IPS-11a (cell line): ENCODE results near the gene COL4A3.
A peak's percentile ranks its signal among the peaks of the same experiment; 100 is the strongest.
"Not testable (repeated sequence)": the region's sequence is repeated elsewhere in the genome, so short reads cannot be mapped to it uniquely, and the experiment has no call there.

ENCODE experiments used
- H3K4me3 ChIP-seq: one replicate; pipeline ENCODE4 v1.5.1; 2013; ENCODE audit warnings: low read depth, low read length, control low read depth

The COL4A3 gene

DNA sequence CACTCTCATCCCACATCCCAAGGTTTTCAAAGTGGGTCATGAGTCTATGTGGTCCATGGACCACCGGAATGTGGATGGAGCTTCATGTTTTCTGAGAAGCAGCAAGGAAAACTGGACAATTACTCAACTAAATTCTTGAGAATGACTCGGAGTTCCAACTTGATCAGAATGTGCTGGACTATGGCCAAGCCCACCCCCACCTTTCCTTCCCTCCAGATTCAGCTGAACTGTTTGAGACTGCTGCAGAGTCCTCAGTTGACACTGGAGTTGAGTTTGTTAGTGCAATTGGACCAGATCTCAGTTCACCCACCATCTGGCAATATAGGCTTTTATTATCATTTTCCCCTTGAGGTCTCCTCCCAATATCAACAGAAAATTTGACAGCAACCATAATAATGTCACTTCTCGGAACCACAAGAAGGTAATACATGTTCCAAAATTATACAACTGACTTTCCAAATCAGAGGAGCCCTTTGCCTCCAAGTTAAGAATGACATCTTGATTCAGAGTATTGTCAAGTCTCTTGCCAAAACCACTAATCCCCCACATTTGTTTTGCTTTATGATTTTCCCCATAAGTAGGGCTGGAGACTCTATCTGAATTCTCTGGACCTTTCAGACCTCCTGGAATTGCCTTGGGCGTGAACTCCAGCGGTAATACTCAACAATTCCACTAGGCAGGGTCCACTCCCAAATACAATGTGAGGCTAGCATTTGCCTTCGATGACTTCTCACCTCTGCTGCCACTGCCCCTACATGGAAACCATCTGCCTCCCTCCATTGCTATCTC lies 9.2 kb upstream of the COL4A3 start:
- no peak overlapping the region for H3K4me3 ChIP-seq

DNA sequence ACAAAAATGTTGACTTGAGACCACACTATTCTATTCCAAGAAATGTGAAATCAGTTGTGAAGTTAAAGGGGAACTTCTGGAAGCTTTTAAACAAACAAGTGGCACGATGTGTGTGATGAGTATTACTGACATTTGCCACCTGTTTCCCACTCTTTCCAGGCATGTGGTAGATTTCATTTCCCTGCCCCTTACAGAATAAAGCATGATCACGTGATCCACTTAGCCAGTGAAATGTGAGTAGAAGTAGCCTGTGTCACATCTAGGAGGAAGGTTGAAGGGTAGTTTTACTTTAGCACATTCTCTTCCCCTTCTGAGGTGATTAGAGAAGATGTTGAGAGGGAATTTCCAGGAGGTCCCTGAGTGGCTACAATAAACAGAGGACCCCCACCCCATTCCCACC lies 4.3 kb upstream of the COL4A3 start:
- no peak overlapping the region for H3K4me3 ChIP-seq

DNA sequence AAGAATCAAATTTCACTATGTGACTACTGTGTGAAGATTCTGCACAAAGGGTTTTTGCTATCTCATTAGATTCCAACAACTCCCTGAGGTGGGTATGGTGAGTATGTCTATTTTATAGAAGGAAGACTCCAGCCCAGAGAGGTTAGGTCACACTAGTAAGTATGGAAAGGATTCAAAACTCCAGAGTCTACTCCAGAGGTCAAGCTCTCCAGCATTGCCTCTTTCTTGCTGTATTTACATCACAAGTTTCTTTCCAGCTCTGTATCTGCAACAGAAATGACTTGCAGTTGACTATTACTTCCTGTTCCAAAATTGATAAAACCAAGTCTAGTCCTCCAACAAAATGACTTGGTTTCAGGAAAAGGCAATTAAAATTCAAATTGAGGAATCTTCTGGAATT lies 2.5 kb upstream of the COL4A3 start:
- no peak overlapping the region for H3K4me3 ChIP-seq

DNA sequence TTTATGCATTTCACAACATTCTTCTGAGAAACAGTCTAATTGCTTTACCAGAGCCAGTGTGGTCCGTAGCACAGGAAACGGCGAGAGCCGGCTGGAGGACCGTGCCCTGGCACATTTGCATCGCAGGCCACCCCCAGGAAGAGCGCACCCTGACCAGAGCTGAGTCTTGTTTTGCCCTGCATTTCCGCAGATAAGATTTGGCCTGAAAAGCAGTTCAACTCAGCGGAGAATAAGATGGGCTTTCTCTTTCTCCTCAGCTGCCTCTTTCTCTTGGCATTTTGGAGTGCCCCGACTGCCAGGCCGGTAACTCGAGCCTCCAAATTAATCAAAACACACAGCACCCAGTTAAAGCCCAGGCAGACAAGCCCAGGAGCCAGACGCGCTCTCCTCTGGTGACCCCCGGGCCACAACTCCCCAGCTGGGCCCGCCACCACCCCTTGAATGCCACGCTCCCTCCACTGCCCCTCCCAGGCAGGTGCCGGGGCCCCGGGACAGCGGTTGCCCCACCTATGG lies 883 bp upstream of the COL4A3 start:
- peak overlapping the region; percentile 58 for H3K4me3 ChIP-seq

DNA sequence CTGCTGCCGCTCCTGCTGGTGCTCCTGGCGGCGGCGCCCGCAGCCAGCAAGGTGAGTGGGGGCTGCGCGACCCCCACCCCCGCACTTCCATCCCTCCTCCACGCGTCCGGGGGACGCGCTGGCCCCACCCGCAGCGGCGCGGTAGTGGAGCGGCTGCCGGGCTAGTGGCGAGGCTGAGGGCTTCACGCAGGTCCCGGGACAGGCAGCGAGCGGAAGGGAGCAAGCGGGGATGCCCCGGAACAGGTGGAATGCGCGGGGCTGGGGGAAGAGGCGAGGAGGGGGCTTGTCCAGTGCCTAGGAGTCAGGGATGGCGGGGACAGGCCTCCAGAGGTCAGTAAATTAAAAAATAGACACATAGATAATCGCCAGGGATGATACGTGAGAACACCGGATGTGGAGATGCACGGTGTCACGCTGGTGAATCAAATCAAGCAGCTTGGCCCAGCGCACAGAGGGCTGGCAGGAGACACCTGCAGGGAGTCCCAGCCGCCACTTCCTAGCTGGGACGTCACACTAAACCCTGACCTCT lies 403 bp downstream of the COL4A3 start:
- peak overlapping the region; percentile 58 for H3K4me3 ChIP-seq

DNA sequence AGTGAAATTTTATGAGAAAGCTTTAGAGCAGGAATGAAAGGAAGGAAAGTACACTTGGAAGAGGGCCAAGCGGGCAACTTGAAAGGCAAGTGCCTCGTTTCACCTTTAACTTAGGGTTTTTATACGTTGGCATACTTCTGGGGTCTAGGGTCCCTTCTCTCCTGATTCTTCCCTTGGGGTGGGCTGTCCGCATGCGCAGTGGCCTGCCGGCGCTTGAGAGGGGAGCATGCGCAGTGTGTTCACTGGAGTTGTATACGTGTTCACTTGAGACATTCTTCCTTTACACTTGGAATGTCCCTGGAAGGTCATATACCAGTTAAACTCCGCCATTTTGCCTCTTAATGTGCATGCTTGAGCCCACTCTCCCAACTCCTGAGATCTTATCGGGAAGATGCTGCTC lies 7.4 kb downstream of the COL4A3 start:
- H3K4me3 ChIP-seq, result not testable (repeated sequence)

DNA sequence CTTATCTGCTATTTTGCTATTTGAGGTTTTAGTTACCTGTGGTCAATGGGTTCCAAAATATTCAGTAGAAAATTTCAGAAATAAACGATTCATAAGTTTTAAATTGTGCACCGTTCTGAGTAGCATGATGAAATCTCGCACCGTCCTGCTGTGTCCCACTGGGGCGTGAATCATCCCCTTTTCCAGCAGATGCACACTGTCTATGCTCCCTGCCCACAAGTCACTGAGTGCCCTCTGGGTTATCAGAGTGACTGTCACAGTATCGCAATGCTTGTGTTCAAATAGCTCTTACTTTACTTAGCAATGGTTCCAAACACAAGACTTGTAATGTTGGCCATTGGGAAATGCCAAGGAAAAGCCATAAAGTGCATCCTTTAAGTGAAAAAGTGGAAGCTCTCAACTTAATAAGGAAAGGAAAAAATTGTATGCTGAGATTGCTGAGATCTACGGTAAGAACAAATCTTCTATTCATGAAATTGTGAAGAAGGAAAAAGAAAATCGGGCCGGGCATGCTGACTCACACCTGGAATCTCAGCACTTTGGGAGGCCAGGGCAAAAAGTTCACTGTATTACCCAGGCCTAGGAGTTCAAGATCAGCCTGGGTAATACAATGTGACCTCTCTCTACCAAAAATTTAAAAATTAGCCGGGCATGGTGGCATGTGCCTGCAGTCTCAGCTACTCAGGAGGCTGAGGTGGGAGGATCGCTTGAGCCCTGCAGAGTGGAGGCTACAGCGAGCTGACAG lies 13.3 kb downstream of the COL4A3 start:
- no peak overlapping the region for H3K4me3 ChIP-seq

DNA sequence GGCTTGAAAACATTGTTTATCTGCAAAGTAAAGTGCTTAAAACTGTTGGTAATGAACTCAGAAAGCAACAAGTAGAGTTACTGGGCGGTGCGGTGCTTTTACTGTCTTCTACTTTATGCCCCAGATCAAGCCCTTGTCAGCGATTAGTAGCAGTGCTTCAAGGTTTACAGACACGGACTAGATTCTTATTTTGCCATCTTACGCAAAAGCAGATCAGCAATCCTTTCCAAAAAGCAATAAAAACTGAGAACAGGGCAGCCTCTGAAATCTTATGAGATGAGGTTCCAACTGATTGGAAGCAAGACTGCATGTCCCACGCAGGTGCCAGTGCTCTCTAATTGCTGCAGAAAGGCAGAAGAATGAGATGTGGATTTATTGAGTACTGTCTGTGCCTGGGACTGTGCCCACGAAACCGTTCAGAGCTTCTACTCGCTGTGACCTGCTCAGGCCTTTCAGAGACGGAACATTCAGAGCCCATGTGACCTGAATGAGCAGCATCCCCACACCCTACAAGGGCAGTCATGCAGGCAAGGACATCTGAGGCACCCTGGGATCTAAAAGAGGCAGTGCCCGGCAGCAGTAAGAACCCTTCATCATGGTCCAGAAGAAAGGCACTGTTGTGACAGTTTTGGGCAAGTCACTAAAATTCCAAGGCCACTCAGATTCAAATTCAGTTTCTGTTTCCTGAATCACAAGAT lies 15.7 kb downstream of the COL4A3 start:
- H3K4me3 ChIP-seq, result no peak overlapping the region

DNA sequence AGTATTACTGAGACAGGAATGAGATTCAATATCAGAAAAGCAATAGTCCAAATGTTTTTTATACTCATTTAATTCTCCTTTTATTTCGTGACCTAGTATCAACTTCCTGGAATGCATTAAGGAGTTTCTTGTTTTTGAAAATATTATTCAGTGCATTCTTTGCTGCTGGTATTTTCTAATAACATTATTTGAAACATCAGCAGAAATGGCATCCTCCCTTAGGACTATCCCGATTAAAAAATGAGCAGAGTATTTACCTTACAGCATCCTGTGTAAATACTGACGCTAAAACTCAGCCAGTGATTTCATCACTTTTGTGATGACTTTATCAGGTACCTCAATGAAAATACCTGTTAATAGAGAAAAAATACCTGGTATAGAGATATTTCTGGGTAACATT lies 16.3 kb downstream of the COL4A3 start:
- H3K4me3 ChIP-seq, result no peak overlapping the region

DNA sequence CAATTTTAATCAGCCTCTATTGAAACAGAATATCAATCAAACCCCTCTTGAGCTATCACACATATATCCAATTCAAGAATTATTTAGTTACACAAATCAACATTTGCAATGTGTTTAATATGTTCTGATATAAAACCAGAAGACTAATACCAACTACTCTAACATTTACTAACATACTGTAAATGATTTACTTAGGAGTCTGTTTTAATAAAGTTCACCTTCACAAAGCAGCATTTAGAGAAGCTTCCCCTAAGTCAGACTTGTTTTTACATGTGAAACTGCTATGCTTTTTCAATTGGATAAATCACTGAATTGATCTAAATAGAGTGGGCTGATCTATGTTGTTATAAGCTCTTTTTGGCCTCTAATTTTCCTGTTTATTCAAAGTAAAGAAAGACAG lies 18.3 kb downstream of the COL4A3 start:
- no peak overlapping the region for H3K4me3 ChIP-seq

DNA sequence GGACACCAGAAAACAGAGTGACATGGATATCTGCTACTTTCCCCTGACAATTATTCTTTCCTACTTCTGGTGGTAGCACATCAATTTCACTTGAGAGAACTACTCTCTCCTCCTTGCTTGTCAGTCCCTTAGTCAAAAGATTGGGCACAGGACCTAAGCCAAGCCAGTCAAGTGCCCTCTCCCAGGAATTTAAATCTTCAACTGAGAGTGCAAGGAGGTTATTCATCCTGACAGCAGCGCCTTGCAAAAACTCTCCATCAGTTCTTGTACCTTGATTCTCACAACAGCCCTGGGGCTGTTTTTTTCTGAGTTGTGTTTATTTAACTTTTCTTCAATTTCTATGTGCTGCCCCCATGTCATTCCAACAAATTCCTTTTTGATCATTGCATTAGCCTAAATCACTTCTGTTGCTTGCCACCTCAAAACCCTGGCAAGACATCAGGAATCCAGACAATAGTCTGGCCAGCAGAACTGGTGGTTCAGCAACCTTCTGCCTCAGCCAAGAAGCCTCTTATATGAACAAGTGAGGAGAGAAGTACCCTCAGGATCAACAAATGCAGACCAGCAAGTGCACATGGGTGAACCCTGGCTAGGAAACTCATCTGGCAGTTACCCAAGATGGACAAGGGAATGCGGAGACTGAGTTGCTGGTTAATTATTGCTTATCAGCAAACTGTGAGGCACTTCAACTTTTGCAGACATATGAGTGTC lies 19.4 kb downstream of the COL4A3 start:
- no peak overlapping the region for H3K4me3 ChIP-seq

DNA sequence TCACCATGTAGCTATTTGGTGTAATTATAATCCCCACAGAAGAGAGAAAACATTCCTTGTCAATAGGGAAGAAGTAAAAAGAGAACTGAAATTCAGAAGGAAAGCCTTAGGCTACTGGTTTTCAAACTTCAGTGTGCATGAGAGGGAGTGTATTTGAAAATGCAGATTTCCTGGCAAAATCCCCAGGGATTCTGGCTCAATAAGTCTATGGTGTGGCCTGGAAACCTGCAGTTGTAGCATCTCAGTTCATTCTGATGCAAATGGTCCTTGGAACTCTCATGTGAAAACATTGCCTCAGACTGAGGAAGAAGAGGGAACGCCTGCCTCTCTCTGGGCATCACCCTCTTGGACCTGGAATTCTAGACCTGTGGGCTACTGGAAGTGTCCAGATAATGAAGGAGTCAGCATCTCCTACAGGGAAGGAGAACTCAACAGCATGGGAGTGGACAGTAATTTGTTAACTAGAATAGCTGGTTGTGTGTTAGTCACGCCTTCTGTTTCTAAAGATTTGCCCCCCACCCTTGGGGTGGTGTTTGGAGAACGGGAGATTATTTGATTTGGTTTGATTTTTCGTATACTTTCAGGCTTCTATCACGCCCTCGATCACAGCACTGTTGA lies 21.3 kb downstream of the COL4A3 start:
- no peak overlapping the region for H3K4me3 ChIP-seq

DNA sequence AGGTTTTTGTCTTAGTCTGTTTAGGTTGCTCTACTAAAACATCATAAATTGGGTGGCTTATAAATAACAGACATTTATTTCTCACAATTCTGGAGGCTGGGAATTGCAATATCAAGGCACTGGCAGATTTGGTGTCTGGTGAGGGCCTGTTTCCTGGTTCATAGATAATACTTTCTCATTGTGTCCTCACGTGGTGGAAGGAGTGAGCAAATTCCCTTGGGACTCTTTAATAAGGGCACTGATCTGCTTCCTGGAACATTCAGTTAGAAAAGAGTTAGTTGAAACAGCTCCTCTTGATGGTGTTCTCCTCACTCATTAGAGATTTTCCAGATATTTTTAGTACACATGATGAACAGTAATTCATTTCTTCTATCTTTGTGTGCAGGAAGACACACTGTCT lies 22.3 kb downstream of the COL4A3 start:
- no peak overlapping the region for H3K4me3 ChIP-seq

DNA sequence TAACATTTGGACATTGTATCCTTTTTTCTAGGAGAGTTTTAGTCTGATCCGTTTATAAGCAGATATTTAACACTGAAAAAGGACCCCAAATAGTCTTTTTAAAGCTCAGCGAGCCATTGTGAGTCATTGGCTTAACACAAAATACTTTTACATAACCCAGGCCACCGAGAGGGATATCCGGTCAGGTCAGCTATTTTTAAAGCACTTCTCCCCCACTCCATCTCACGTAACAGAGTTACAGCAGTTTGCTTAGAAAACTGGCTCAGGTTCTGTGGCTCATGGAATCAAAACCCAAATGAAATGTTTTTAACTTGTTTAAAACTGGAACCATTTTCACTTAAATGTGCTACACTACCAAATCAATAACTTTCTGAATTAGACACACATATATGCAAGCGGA lies 23.9 kb downstream of the COL4A3 start:
- H3K4me3 ChIP-seq, result no peak overlapping the region

DNA sequence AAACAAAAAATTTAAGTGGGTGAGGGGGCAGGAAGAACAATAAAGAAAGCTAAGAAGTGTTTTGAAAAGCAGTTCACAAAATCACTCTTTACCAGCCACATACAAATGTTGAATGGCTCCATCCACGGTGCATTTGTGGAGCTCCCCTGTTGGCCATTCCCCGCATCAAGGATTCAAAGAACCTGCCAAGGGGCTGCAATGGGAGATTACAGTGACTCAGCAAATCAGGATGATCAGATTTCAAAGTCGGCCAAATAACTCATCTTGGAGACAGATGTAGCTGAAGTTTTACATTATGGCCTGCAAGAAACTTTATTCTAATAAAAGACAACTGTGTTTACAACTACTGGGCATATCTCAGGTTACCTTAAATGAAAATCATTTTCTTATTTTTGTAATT lies 26.9 kb downstream of the COL4A3 start:
- H3K4me3 ChIP-seq, result no peak overlapping the region

DNA sequence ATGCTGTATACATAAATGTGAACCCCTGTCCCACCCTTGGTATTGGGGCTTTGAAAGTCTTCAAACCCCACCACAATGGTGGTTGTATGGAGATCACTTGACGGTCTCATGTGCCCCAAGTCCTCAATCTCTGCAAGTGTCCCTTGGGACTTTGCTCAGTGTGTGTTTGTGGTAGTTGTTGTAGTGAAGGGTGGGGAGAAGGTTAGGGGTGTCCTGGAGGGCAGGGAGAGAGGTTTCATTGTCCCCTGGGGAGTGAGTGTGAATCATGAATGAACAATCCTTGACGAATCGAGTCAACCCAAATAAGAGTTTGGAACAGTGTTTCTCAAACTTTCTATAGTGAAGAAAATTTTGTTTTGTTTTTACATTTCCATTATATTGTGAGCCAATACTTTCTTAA lies 28.1 kb downstream of the COL4A3 start:
- H3K4me3 ChIP-seq, result no peak overlapping the region

DNA sequence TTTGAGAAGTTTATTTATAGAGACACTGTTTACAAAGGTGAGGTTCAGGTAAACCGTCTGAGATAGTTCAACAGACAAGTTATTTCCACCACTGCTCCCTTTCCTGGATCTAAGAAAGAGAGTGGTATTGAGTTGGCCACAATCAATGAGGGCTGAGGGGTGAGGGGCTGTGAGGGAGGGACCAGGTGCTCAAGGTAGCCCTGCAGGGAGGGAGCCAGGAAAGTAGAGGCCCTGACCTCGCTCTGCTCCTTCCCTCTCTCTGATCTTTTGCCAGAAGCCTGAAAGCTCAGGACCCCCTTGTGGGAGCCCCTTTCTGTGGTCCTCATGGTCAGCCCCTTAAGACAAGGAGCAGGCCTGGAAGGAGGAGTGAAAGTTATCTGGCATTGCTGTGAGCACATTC lies 29.8 kb downstream of the COL4A3 start:
- no peak overlapping the region for H3K4me3 ChIP-seq

DNA sequence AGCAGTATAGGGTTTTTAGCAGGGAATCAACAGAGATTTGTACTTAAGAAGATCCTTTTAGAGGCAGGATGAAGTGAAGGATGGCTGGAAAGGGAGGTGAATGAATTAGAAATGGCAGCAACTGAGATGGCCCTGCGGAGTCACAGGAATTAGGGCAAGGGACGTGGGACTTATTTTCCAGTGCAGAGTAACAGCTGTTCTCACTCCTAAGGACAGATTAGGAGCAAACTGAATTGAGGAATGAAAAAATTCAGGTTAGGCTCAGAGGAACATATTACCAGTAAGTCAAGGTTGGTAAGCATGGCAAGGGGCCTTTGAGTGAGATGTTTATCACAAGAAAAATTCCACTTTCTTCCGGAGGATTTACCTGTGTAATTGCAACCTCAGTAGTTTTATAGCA lies 34.4 kb downstream of the COL4A3 start:
- H3K4me3 ChIP-seq, result no peak overlapping the region

DNA sequence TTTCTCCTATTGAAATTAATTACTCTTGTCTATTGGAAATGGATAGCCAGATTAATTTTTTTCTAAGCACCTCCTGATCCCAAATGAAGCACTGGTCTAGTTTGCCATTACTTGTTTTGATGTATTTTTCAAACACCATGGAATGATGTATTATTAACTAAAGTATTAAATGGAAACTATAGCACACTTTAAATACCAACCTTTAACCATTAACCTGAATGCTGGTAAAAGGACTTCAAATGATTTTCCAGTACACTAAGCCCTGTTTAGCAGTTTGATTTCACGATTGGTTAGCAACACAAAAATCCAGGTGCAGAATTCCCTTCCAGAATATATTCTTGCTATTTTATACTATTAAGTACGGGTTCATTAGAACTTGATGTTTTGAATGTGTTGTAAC lies 37.3 kb downstream of the COL4A3 start:
- H3K4me3 ChIP-seq, result no peak overlapping the region

DNA sequence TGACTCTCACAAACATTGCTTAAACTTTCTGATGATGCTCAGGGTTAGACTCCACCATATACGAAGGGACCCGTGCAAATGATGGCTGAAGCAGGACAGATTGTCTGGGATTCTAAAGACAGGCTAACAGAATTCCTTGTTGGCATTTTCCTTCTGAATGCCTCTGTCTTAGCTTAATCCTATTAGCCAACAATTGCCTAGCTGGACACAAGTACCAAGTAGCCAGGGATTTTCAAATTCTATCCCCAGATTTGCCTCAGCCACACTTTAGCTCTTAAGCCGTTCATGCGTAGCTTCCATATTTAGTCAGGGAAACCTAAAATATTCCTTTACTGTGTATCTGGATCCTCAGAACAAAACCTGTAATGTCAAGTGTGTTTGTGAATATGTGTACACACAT lies 40.0 kb downstream of the COL4A3 start:
- no peak overlapping the region for H3K4me3 ChIP-seq
